GM23338 (cell line): ENCODE measurements around the gene KIAA2012.

Experiments used
- CTCF ChIP-seq, 2 experiments: fragments of 200-600 bp in 1 of 2; sonication (generic) in 1 of 2; conservative IDR thresholded peaks; 2 replicates each; pipeline versions ENCODE4 v1.5.1 to v1.6.1; 2016 to 2017; ENCODE audit warnings: antibody characterized with exemption in 2 of 2, low read depth in 2 of 2, mild to moderate bottlenecking in 2 of 2, moderate library complexity in 1 of 2
- EZH2 ChIP-seq: fragments of 200-600 bp; sonication (generic); IDR thresholded peaks from one replicate; pipeline ENCODE4 v1.8.0; 2017; ENCODE audit warnings: antibody characterized with exemption, mild to moderate bottlenecking, low read depth; ENCODE audit not compliant: unreplicated experiment
- TF ChIP-seq, protein P1 (sequence below): fragments of 250-450 bp; sonication (Bioruptor Pico); IDR thresholded peaks from 2 replicates; pipeline ENCODE4 v1.5.0; 2020; ENCODE audit warnings: mild to moderate bottlenecking, moderate library complexity
- TF ChIP-seq, protein P2 (sequence below): IDR thresholded peaks from one replicate; pipeline ENCODE4 v1.6.1; 2018; ENCODE audit warnings: antibody characterized with exemption; ENCODE audit not compliant: unreplicated experiment

DNA sequence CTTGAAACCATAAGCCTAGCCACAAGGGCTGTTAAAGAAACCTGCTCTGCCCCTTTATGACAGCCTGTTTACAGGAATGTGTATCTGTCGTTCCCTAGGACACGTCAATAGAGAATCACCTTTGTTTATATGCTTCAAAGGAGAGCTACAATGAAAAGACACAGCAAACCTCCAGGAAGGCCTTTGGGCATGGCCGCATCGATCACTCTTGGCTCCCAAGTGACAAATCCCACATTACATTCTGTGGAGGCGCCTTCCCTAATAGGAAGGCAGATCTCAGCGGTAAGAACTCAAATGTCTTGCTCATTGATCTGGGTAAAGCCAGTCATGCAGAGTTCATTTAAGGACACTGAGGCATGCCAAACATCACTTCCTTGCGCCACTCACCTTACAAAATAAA lies 26.5 kb downstream of the KIAA2012 start:
- TF ChIP-seq CTCF (conservative IDR thresholded peaks at IDR 0.05; ENCODE audit: low read depth in 2 of 2) (no peak), EZH2 (no peak)
- TF ChIP-seq, protein P1, sequence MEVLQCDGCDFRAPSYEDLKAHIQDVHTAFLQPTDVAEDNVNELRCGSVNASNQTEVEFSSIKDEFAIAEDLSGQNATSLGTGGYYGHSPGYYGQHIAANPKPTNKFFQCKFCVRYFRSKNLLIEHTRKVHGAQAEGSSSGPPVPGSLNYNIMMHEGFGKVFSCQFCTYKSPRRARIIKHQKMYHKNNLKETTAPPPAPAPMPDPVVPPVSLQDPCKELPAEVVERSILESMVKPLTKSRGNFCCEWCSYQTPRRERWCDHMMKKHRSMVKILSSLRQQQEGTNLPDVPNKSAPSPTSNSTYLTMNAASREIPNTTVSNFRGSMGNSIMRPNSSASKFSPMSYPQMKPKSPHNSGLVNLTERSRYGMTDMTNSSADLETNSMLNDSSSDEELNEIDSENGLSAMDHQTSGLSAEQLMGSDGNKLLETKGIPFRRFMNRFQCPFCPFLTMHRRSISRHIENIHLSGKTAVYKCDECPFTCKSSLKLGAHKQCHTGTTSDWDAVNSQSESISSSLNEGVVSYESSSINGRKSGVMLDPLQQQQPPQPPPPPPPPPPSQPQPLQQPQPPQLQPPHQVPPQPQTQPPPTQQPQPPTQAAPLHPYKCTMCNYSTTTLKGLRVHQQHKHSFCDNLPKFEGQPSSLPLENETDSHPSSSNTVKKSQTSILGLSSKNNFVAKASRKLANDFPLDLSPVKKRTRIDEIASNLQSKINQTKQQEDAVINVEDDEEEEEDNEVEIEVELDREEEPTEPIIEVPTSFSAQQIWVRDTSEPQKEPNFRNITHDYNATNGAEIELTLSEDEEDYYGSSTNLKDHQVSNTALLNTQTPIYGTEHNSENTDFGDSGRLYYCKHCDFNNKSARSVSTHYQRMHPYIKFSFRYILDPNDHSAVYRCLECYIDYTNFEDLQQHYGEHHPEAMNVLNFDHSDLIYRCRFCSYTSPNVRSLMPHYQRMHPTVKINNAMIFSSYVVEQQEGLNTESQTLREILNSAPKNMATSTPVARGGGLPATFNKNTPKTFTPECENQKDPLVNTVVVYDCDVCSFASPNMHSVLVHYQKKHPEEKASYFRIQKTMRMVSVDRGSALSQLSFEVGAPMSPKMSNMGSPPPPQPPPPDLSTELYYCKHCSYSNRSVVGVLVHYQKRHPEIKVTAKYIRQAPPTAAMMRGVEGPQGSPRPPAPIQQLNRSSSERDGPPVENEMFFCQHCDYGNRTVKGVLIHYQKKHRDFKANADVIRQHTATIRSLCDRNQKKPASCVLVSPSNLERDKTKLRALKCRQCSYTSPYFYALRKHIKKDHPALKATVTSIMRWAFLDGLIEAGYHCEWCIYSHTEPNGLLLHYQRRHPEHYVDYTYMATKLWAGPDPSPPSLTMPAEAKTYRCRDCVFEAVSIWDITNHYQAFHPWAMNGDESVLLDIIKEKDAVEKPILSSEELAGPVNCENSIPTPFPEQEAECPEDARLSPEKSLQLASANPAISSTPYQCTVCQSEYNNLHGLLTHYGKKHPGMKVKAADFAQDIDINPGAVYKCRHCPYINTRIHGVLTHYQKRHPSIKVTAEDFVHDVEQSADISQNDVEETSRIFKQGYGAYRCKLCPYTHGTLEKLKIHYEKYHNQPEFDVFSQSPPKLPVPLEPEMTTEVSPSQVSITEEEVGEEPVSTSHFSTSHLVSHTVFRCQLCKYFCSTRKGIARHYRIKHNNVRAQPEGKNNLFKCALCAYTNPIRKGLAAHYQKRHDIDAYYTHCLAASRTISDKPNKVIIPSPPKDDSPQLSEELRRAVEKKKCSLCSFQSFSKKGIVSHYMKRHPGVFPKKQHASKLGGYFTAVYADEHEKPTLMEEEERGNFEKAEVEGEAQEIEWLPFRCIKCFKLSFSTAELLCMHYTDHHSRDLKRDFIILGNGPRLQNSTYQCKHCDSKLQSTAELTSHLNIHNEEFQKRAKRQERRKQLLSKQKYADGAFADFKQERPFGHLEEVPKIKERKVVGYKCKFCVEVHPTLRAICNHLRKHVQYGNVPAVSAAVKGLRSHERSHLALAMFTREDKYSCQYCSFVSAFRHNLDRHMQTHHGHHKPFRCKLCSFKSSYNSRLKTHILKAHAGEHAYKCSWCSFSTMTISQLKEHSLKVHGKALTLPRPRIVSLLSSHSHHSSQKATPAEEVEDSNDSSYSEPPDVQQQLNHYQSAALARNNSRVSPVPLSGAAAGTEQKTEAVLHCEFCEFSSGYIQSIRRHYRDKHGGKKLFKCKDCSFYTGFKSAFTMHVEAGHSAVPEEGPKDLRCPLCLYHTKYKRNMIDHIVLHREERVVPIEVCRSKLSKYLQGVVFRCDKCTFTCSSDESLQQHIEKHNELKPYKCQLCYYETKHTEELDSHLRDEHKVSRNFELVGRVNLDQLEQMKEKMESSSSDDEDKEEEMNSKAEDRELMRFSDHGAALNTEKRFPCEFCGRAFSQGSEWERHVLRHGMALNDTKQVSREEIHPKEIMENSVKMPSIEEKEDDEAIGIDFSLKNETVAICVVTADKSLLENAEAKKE (CRISPR knock-in tag): no peak
- TF ChIP-seq, protein P2, sequence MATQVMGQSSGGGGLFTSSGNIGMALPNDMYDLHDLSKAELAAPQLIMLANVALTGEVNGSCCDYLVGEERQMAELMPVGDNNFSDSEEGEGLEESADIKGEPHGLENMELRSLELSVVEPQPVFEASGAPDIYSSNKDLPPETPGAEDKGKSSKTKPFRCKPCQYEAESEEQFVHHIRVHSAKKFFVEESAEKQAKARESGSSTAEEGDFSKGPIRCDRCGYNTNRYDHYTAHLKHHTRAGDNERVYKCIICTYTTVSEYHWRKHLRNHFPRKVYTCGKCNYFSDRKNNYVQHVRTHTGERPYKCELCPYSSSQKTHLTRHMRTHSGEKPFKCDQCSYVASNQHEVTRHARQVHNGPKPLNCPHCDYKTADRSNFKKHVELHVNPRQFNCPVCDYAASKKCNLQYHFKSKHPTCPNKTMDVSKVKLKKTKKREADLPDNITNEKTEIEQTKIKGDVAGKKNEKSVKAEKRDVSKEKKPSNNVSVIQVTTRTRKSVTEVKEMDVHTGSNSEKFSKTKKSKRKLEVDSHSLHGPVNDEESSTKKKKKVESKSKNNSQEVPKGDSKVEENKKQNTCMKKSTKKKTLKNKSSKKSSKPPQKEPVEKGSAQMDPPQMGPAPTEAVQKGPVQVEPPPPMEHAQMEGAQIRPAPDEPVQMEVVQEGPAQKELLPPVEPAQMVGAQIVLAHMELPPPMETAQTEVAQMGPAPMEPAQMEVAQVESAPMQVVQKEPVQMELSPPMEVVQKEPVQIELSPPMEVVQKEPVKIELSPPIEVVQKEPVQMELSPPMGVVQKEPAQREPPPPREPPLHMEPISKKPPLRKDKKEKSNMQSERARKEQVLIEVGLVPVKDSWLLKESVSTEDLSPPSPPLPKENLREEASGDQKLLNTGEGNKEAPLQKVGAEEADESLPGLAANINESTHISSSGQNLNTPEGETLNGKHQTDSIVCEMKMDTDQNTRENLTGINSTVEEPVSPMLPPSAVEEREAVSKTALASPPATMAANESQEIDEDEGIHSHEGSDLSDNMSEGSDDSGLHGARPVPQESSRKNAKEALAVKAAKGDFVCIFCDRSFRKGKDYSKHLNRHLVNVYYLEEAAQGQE: no peak
